GM23338 (cell line): ENCODE measurements around the gene PRAMEF14. TPM values are rescaled to one million over a fixed set of nuclear protein-coding genes. Genes with fewer than 3 reads are reported as not detected.
"Not testable (repeated sequence)": the region's sequence is repeated elsewhere in the genome, so short reads cannot be mapped to it uniquely, and the experiment has no call there.

Source experiments
- ATAC-seq: fragments of 200-7000 bp; cut with Tn5 transposase; 3 replicates; pipeline ENCODE4 v1.9.1; 2020
- DNase-seq: peaks from one replicate; pipeline ENCODE4 v3.0.0-alpha.2; 2015; ENCODE audit warnings: low spot score
- H2AFZ ChIP-seq: fragments of 200-600 bp; sonication (generic); 2 replicates; pipeline ENCODE4 v1.8.0; 2016; ENCODE audit warnings: antibody characterized with exemption, mild to moderate bottlenecking, moderate library complexity
- H3F3A ChIP-seq: fragments of 200-600 bp; sonication (generic); replicated peaks from 2 replicates; pipeline ENCODE4 v1.8.0; 2017; ENCODE audit warnings: antibody characterized with exemption, mixed run types, low read depth
- H3K27ac ChIP-seq: fragments of 200-600 bp; sonication (generic); 2 replicates; pipeline ENCODE4 v1.6.1; 2016; ENCODE audit warnings: low read depth
- H3K27me3 ChIP-seq: fragments of 200-600 bp; sonication (generic); 2 replicates; pipeline ENCODE4 v1.8.0; 2016; ENCODE audit warnings: mild to moderate bottlenecking, mixed run types, moderate library complexity; ENCODE audit not compliant: insufficient read depth
- H3K36me3 ChIP-seq: fragments of 200-600 bp; sonication (generic); 2 replicates; pipeline ENCODE4 v1.8.0; 2016; ENCODE audit warnings: mild to moderate bottlenecking; ENCODE audit not compliant: insufficient read depth
- H3K4me1 ChIP-seq: fragments of 200-600 bp; sonication (generic); 2 replicates; pipeline ENCODE4 v1.8.0; 2016; ENCODE audit warnings: mild to moderate bottlenecking, moderate library complexity; ENCODE audit not compliant: insufficient read depth
- H3K4me2 ChIP-seq: fragments of 200-600 bp; sonication (generic); 2 replicates; pipeline ENCODE4 v1.7.1; 2017; ENCODE audit warnings: mixed run types
- H3K4me3 ChIP-seq: fragments of 200-600 bp; sonication (generic); 2 replicates; pipeline ENCODE4 v1.6.1; 2016; ENCODE audit warnings: mixed run types
- H3K79me2 ChIP-seq: fragments of 200-600 bp; sonication (generic); replicated peaks from 2 replicates; pipeline ENCODE4 v1.8.0; 2017; ENCODE audit warnings: mild to moderate bottlenecking; ENCODE audit not compliant: insufficient read depth
- H3K9me2 ChIP-seq: fragments of 200-600 bp; sonication (generic); 2 replicates; pipeline ENCODE4 v1.8.0; 2017; ENCODE audit not compliant: insufficient read depth
- H4K20me1 ChIP-seq: fragments of 200-600 bp; sonication (generic); replicated peaks from 2 replicates; pipeline ENCODE4 v1.8.0; 2017; ENCODE audit warnings: mild to moderate bottlenecking; ENCODE audit not compliant: insufficient read depth
- H3K27ac Mint-ChIP-seq: 2 replicates; pipeline ENCODE4 v1.8.0; 2020; ENCODE audit warnings: inconsistent platforms, mild to moderate bottlenecking, moderate library complexity, mixed read lengths
- H3K27me3 Mint-ChIP-seq: 3 replicates; pipeline ENCODE4 v1.8.0; 2022; ENCODE audit warnings: low read depth, mild to moderate bottlenecking, moderate library complexity, mixed read lengths, inconsistent platforms; ENCODE audit not compliant: insufficient read depth, poor library complexity
- H3K36me3 Mint-ChIP-seq: 3 replicates; pipeline ENCODE4 v1.8.0; 2021; ENCODE audit warnings: low read depth, mild to moderate bottlenecking, inconsistent platforms, moderate library complexity, mixed read lengths
- H3K4me1 Mint-ChIP-seq: 3 replicates; pipeline ENCODE4 v1.8.0; 2020; ENCODE audit warnings: mild to moderate bottlenecking, inconsistent platforms, mixed read lengths
- H3K4me3 Mint-ChIP-seq: 3 replicates; pipeline ENCODE4 v1.8.0; 2021; ENCODE audit warnings: moderate library complexity, mild to moderate bottlenecking, inconsistent platforms, mixed read lengths
- H3K9me3 Mint-ChIP-seq: 3 replicates; pipeline ENCODE4 v1.8.0; 2020; ENCODE audit warnings: moderate library complexity, mild to moderate bottlenecking, inconsistent platforms, mixed read lengths
- long read RNA-seq: library from polyadenylated mRNA; unstranded; transcript quantifications from one replicate; pipeline ENCODE4 v2.0.0, GENCODE V29; 2020; ENCODE audit not compliant: unreplicated experiment
- polyA plus RNA-seq: library from polyadenylated mRNA; unstranded; fragments of >200 nt; fragmentation: Nextera tagmentation; extraction: Ambion mirVana; gene quantifications from 2 replicates; pipeline ENCODE4 v1.2.1, GENCODE V29; 2016
- total RNA-seq: library from RNA; depleted of rRNA; stranded (reverse); fragments of >200 nt; shearing (Covaris generic); gene quantifications from 2 replicates; pipeline ENCODE4 v1.2.3, GENCODE V29; 2014; rRNA removed

The PRAMEF14 gene, protein sequence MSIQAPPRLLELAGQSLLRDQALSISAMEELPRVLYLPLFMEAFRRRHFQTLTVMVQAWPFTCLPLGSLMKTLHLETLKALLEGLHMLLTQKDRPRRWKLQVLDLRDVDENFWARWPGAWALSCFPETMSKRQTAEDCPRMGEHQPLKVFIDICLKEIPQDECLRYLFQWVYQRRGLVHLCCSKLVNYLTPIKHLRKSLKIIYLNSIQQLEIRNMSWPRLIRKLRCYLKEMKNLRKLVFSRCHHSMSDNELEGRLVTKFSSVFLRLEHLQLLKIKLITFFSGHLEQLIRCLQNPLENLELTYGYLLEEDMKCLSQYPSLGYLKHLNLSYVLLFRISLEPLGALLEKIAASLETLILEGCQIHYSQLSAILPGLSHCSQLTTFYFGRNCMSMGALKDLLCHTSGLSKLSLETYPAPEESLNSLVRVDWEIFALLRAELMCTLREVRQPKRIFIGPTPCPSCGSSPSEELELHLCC
- total RNA-seq (not detected in 2 replicates), polyA plus RNA-seq (not detected in 2 replicates)
- long read RNA-seq = 0 reads

DNA sequence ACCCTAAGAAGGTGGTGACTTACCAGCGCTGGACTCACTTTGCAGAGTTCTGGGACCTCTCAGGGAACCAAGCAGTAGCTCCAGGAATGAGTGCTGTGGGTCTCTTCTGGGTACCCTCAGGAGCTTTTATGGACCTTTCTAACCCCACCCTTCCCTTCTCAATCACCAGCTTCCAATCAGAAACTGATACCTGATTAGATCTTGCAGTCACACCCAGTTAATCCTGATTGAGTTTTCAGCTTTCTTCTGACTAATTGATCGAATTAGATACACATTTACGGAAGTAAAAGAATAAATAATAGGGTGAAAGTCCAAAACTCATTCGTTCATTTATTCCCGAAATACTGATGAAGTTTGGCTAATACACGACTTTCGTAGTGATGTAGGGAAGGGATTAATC, at the start of gene PRAMEF14:
TSS of gene PRAMEF14 (minus strand) at position 101 of the 400 bp plus-strand sequence. CDS start 1,820 bp downstream, outside the sequence.
- not testable (repeated sequence) for H2AFZ ChIP-seq, H3K4me3 Mint-ChIP-seq, H3K79me2 ChIP-seq, H3K4me3 ChIP-seq, H3F3A ChIP-seq, H4K20me1 ChIP-seq, H3K27me3 Mint-ChIP-seq, H3K36me3 ChIP-seq, H3K27me3 ChIP-seq, H3K36me3 Mint-ChIP-seq, H3K27ac ChIP-seq, H3K4me1 ChIP-seq, H3K9me2 ChIP-seq, DNase-seq, H3K27ac Mint-ChIP-seq, H3K4me1 Mint-ChIP-seq, ATAC-seq, H3K4me2 ChIP-seq
- peaks cover 47% of the 10 kb centered on the region for H3K9me3 Mint-ChIP-seq

- not testable (repeated sequence) for H3K4me2 ChIP-seq, H3K36me3 ChIP-seq, H3F3A ChIP-seq, H3K27ac ChIP-seq, H3K4me3 ChIP-seq, ATAC-seq, H3K4me3 Mint-ChIP-seq, H3K4me1 Mint-ChIP-seq, H3K27me3 ChIP-seq, H2AFZ ChIP-seq, H3K27me3 Mint-ChIP-seq, H4K20me1 ChIP-seq, H3K4me1 ChIP-seq, H3K79me2 ChIP-seq, DNase-seq, H3K27ac Mint-ChIP-seq, H3K9me2 ChIP-seq
- H3K9me3 Mint-ChIP-seq = peaks cover 91% of the 10 kb centered on the region
- H3K36me3 Mint-ChIP-seq = peaks cover 24% of the 10 kb centered on the region; the same call in 2 of the 3 replicates
Measured at GRCh38 chr1:13395311-13395710, 48.4 kb upstream of the PRAMEF14 start.

GRCh38 chr1:13394761-13395160, 47.8 kb upstream of the PRAMEF14 start:
- not testable (repeated sequence) for H4K20me1 ChIP-seq, H3K4me3 ChIP-seq, H3K4me3 Mint-ChIP-seq, DNase-seq, H3K27me3 Mint-ChIP-seq, H3K4me1 ChIP-seq, H3K27ac ChIP-seq, H3F3A ChIP-seq, H2AFZ ChIP-seq, H3K4me1 Mint-ChIP-seq, H3K79me2 ChIP-seq, H3K27me3 ChIP-seq, H3K27ac Mint-ChIP-seq, H3K36me3 ChIP-seq, H3K4me2 ChIP-seq, ATAC-seq, H3K9me2 ChIP-seq
- Mint-ChIP-seq H3K36me3 (peaks cover 24% of the 10 kb centered on the region; the same call in 2 of the 3 replicates), H3K9me3 (peaks cover 92% of the 10 kb centered on the region)

GRCh38 chr1:13393004-13393403, 46.1 kb upstream of the PRAMEF14 start:
- H3K4me2 ChIP-seq, H3K27me3 Mint-ChIP-seq, H2AFZ ChIP-seq, H3K27me3 ChIP-seq, H3K4me3 Mint-ChIP-seq, H3K27ac Mint-ChIP-seq, H3K4me3 ChIP-seq, H4K20me1 ChIP-seq, H3K4me1 Mint-ChIP-seq, H3K4me1 ChIP-seq, H3F3A ChIP-seq, ATAC-seq, H3K27ac ChIP-seq, H3K9me2 ChIP-seq, DNase-seq, H3K36me3 ChIP-seq, H3K79me2 ChIP-seq: not testable (repeated sequence)
- Mint-ChIP-seq H3K36me3 (peaks cover 25% of the 10 kb centered on the region; the same call in 2 of the 3 replicates), H3K9me3 (peaks cover 92% of the 10 kb centered on the region)

DNA sequence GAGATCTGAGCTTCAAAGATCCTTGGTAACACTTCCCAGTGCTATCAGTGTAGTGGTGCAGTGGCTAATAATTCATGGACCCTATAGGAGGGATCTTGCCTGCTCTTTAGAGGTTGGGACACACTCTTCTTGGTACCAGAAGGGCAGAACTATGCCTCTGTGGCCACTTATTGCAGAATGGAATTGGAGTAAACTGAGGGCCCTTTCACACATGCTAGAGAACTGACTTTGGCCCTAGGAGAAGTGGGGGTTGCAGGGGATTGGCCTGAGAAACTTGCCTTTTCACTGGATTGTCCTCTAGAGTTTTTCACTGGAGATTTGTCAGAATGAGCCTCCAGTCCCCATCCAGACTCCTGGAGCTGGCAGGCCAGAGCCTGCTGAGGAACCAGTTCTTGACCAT, 42.4 kb upstream of the PRAMEF14 start, which contains the start of gene PRAMEF17:
TSS of gene PRAMEF17 (plus strand) at position 301 of the 400 bp plus-strand sequence. CDS start at position 327, 26 bp downstream.
- not testable (repeated sequence) for H4K20me1 ChIP-seq, H3K4me3 ChIP-seq, H3K4me3 Mint-ChIP-seq, H3K4me2 ChIP-seq, H3K27ac Mint-ChIP-seq, H3K4me1 ChIP-seq, H3F3A ChIP-seq, H3K27ac ChIP-seq, H2AFZ ChIP-seq, H3K4me1 Mint-ChIP-seq, H3K9me2 ChIP-seq, H3K27me3 ChIP-seq, ATAC-seq, H3K27me3 Mint-ChIP-seq, DNase-seq, H3K36me3 ChIP-seq, H3K79me2 ChIP-seq
- Mint-ChIP-seq H3K36me3 (peaks cover 31% of the 10 kb centered on the region), H3K9me3 (peaks cover 95% of the 10 kb centered on the region)

- not testable (repeated sequence) for H3K9me2 ChIP-seq, H3K27ac ChIP-seq, H3K36me3 ChIP-seq, H3K27ac Mint-ChIP-seq, H4K20me1 ChIP-seq, ATAC-seq, H3K27me3 ChIP-seq, H2AFZ ChIP-seq, H3K79me2 ChIP-seq, H3K4me3 Mint-ChIP-seq, H3K4me2 ChIP-seq, H3K4me1 ChIP-seq, H3K4me3 ChIP-seq, DNase-seq, H3K27me3 Mint-ChIP-seq, H3K4me1 Mint-ChIP-seq, H3F3A ChIP-seq
- peaks cover 86% of the 10 kb centered on the region for H3K9me3 Mint-ChIP-seq
- H3K36me3 Mint-ChIP-seq = peaks cover 13% of the 10 kb centered on the region
Measured at GRCh38 chr1:13380380-13380779, 33.4 kb upstream of the PRAMEF14 start.
